ENCODE measurements around the gene RSAD1.
"Not testable (repeated sequence)": the region's sequence is repeated elsewhere in the genome, so short reads cannot be mapped to it uniquely, and the experiment has no call there.

The RSAD1 gene

GRCh38 chr17:50472761-50473161 is 5.9 kb upstream of the RSAD1 start:
- DNase-seq (ENCODE audit: low spot score), result not testable (repeated sequence)

- no peak for DNase-seq (ENCODE audit: low spot score)
These were observed 4.8 kb upstream of the RSAD1 start for GRCh38 chr17:50473901-50474300.

- no peak for DNase-seq (ENCODE audit: low spot score)
These were observed 4.1 kb upstream of the RSAD1 start for GRCh38 chr17:50474523-50474922.

GRCh38 chr17:50475362-50475761 is 3.3 kb upstream of the RSAD1 start:
- no peak for DNase-seq (ENCODE audit: low spot score)

GRCh38 chr17:50475775-50476544 is 2.7 kb upstream of the RSAD1 start:
- not testable (repeated sequence) for DNase-seq (ENCODE audit: low spot score)

- no peak for DNase-seq (ENCODE audit: low spot score)
These were observed 1.9 kb upstream of the RSAD1 start for GRCh38 chr17:50476545-50477315.

GRCh38 chr17:50477976-50478375 is 684 bp upstream of the RSAD1 start:
- no peak for DNase-seq (ENCODE audit: low spot score)

- DNase-seq (ENCODE audit: low spot score), result peak; percentile 90
These were observed 972 bp downstream of the RSAD1 start for GRCh38 chr17:50479522-50480141.

GRCh38 chr17:50480142-50480764 is 1.6 kb downstream of the RSAD1 start:
- no peak for DNase-seq (ENCODE audit: low spot score)

- no peak for DNase-seq (ENCODE audit: low spot score)
These were observed 2.3 kb downstream of the RSAD1 start for GRCh38 chr17:50480854-50481490.

- DNase-seq (ENCODE audit: low spot score), result no peak
These were observed 3.0 kb downstream of the RSAD1 start for GRCh38 chr17:50481648-50482047.

GRCh38 chr17:50482110-50482509 is 3.5 kb downstream of the RSAD1 start:
- DNase-seq (ENCODE audit: low spot score), result no peak

- peak; percentile 89 for DNase-seq (ENCODE audit: low spot score)
These were observed 3.9 kb downstream of the RSAD1 start for GRCh38 chr17:50482516-50482915.

- DNase-seq (ENCODE audit: low spot score), result no peak
These were observed 4.6 kb downstream of the RSAD1 start for GRCh38 chr17:50483266-50483665.

- no peak for DNase-seq (ENCODE audit: low spot score)
These were observed 5.9 kb downstream of the RSAD1 start for GRCh38 chr17:50484386-50485155.

GRCh38 chr17:50487213-50488096 is 8.8 kb downstream of the RSAD1 start:
- no peak for DNase-seq (ENCODE audit: low spot score)

GRCh38 chr17:50488880-50489279 is 10.2 kb downstream of the RSAD1 start:
- no peak for DNase-seq (ENCODE audit: low spot score)

- DNase-seq (ENCODE audit: low spot score), result no peak
These were observed 12.8 kb downstream of the RSAD1 start for GRCh38 chr17:50491505-50491904.

- no peak for DNase-seq (ENCODE audit: low spot score)
These were observed 13.6 kb downstream of the RSAD1 start for GRCh38 chr17:50492214-50492613.

- no peak for DNase-seq (ENCODE audit: low spot score)
These were observed 15.1 kb downstream of the RSAD1 start for GRCh38 chr17:50493744-50494143.
